Medulla oblongata (tissue), 1 donor: ENCODE measurements around the gene TMEM229A.
"Not testable (repeated sequence)": the region's sequence is repeated elsewhere in the genome, so short reads cannot be mapped to it uniquely, and the experiment has no call there.

ENCODE experiments used
- DNase-seq: peaks from one replicate; pipeline ENCODE4 v3.0.0-alpha.2; 2015; ENCODE audit errors: extremely low spot score

The TMEM229A gene

GRCh38 chr7:124032369-124033094 lies at the start of gene TMEM229A:
Gene TMEM229A (minus strand): TSS chr7:124033067. CDS start chr7:124033003, 64 bp downstream.
- DNase-seq, result peak; percentile 42

GRCh38 chr7:124082234-124082633 lies 49.4 kb upstream of the TMEM229A start:
- DNase-seq, result not testable (repeated sequence)

GRCh38 chr7:124077546-124077945 lies 44.7 kb upstream of the TMEM229A start:
- DNase-seq, result no peak

GRCh38 chr7:124076841-124077240 lies 44.0 kb upstream of the TMEM229A start:
- no peak for DNase-seq

GRCh38 chr7:124074007-124074406 lies 41.1 kb upstream of the TMEM229A start:
- DNase-seq, result no peak

- DNase-seq, result no peak
These were observed 40.4 kb upstream of the TMEM229A start for GRCh38 chr7:124073310-124073645.

GRCh38 chr7:124072603-124073309 lies 39.9 kb upstream of the TMEM229A start:
- DNase-seq, result no peak

- no peak for DNase-seq
These were observed 39.0 kb upstream of the TMEM229A start for GRCh38 chr7:124071843-124072242.

GRCh38 chr7:124062171-124062570 lies 29.3 kb upstream of the TMEM229A start:
- no peak for DNase-seq

GRCh38 chr7:124060528-124060927 lies 27.7 kb upstream of the TMEM229A start:
- DNase-seq, result no peak

GRCh38 chr7:124059375-124059774 lies 26.5 kb upstream of the TMEM229A start:
- DNase-seq, result peak; percentile 33

- peak; percentile 19 for DNase-seq
These were observed 25.6 kb upstream of the TMEM229A start for GRCh38 chr7:124058515-124058914.

GRCh38 chr7:124057872-124058271 lies 25.0 kb upstream of the TMEM229A start:
- DNase-seq, result no peak

- no peak for DNase-seq
These were observed 23.4 kb upstream of the TMEM229A start for GRCh38 chr7:124056234-124056633.

GRCh38 chr7:124051681-124052377 lies 19.0 kb upstream of the TMEM229A start:
- no peak for DNase-seq

- no peak for DNase-seq
These were observed 10.0 kb upstream of the TMEM229A start for GRCh38 chr7:124042826-124043225.

GRCh38 chr7:124041439-124041838 lies 8.6 kb upstream of the TMEM229A start:
- DNase-seq, result no peak

GRCh38 chr7:124037902-124038301 lies 5.0 kb upstream of the TMEM229A start:
- DNase-seq, result not testable (repeated sequence)

GRCh38 chr7:124035706-124036105 lies 2.8 kb upstream of the TMEM229A start:
- peak; percentile 34 for DNase-seq

GRCh38 chr7:124034754-124035100 lies 1.9 kb upstream of the TMEM229A start:
- DNase-seq, result no peak

GRCh38 chr7:124033807-124034753 lies 1.2 kb upstream of the TMEM229A start:
- peak; percentile 59 for DNase-seq
